ENCODE results near the gene NOD1.

DNA sequence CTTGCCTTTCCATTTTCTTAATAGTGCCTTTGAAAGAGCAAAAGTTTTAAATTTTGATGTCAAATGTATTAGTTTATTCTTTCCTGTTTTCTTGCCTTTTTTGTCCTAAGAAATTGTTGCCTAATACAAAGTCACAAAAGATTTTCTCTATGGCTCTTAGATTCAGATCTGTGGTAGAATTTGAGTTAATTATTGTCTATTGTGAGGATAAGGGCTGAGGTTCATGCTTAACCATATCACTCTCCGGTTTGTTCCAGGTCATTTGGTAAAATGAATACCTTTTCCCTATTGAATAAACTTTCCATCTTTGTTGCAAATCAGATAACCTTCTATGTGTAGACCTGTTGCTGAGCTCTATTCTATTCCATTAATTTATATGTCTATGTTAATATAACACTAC, 96.0 kb downstream of the NOD1 start:
- TF ChIP-seq TAF1 (IDR thresholded peaks at IDR 0.05; ENCODE audit: low read depth, low read length) (no peak), KDM5A (IDR thresholded peaks at IDR 0.05; ENCODE audit: low read length) (no peak), POLR2AphosphoS5 (IDR thresholded peaks at IDR 0.05; ENCODE audit: low read depth, low read length) (no peak), EZH2 (IDR thresholded peaks at IDR 0.05; ENCODE audit: low read depth, low read length, severe bottlenecking) (no peak), CEBPB (IDR thresholded peaks at IDR 0.05; ENCODE audit: low read depth, low read length) (no peak), POLR2A (IDR thresholded peaks at IDR 0.05; ENCODE audit: control extremely low read depth in 1 of 2, low read depth in 2 of 2, low read length in 2 of 2) (no peak), RAD21 (IDR thresholded peaks at IDR 0.05 in 1 of 2, conservative IDR thresholded peaks at IDR 0.05 in 1 of 2; ENCODE audit: low read depth in 2 of 2, low read length in 2 of 2) (no peak), SRF (IDR thresholded peaks at IDR 0.05; ENCODE audit: low read depth, low read length) (no peak), YY1 (IDR thresholded peaks at IDR 0.05; ENCODE audit: low read depth, low read length) (no peak), EP300 (IDR thresholded peaks at IDR 0.05; ENCODE audit: borderline replicate concordance in 1 of 2, low read depth in 2 of 2, low read length in 2 of 2) (no peak), SP1 (IDR thresholded peaks at IDR 0.05; ENCODE audit: low read depth, low read length) (no peak)
- TF ChIP-seq, protein P1, sequence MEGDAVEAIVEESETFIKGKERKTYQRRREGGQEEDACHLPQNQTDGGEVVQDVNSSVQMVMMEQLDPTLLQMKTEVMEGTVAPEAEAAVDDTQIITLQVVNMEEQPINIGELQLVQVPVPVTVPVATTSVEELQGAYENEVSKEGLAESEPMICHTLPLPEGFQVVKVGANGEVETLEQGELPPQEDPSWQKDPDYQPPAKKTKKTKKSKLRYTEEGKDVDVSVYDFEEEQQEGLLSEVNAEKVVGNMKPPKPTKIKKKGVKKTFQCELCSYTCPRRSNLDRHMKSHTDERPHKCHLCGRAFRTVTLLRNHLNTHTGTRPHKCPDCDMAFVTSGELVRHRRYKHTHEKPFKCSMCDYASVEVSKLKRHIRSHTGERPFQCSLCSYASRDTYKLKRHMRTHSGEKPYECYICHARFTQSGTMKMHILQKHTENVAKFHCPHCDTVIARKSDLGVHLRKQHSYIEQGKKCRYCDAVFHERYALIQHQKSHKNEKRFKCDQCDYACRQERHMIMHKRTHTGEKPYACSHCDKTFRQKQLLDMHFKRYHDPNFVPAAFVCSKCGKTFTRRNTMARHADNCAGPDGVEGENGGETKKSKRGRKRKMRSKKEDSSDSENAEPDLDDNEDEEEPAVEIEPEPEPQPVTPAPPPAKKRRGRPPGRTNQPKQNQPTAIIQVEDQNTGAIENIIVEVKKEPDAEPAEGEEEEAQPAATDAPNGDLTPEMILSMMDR (IDR thresholded peaks at IDR 0.05; ENCODE audit: control extremely low read depth in 1 of 3, insufficient read depth in 1 of 3, low read depth in 1 of 3, low read length in 3 of 3): no peak
- TF ChIP-seq, protein P2, sequence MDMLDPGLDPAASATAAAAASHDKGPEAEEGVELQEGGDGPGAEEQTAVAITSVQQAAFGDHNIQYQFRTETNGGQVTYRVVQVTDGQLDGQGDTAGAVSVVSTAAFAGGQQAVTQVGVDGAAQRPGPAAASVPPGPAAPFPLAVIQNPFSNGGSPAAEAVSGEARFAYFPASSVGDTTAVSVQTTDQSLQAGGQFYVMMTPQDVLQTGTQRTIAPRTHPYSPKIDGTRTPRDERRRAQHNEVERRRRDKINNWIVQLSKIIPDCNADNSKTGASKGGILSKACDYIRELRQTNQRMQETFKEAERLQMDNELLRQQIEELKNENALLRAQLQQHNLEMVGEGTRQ (IDR thresholded peaks at IDR 0.05; ENCODE audit: low read length): no peak
- TF ChIP-seq, protein P3, sequence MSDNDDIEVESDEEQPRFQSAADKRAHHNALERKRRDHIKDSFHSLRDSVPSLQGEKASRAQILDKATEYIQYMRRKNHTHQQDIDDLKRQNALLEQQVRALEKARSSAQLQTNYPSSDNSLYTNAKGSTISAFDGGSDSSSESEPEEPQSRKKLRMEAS (IDR thresholded peaks at IDR 0.05): no peak

Data from H1 (cell line).